Non-pigmented ciliary epithelial cell (primary cell): Measurements from ENCODE around the gene L1CAM.

Experiments
- DNase-seq: peaks from one replicate; pipeline ENCODE4 v3.0.0-alpha.2; 2010; ENCODE audit warnings: low read depth

L1CAM gene

DNA sequence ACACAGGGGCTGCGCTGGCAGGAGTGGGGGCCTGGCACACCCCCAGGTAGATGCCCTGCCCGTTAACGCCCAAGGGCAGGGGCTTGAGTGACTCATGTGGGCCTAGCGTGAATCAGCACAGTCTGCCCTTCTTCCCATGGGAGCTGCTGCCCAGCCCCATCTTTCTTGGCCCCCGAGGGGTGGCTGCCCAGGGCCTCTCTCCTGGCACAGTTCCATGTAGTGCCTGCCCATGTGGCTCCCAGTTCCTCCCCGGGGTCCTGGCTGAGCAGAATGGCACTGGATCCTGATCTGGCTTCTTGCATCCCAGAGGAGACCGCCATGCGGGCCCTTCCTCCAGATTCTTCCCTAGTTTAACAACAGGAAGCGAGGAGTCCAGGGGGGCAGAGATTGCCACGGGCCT lies 16.4 kb upstream of the L1CAM start:
- DNase-seq = no peak

DNA sequence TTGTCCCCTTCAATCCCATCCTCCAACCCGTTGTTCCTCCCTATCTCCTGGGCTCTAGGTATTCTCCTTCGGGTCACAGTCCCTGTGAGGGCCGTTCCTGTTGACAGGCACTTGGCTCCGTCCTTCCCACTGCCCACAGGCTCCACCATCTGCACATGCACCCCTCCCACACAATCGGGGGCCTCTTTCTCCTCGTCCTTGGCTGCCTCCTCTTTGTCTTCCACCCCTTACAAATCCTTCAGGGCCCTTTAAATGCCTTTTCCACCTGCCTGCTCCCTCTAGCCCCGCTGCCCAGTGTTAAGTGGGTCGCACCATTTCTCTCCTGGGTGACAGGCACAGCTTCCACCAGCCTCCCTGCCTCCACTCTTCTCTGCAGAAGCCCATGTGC lies 15.8 kb upstream of the L1CAM start:
- DNase-seq = no peak

DNA sequence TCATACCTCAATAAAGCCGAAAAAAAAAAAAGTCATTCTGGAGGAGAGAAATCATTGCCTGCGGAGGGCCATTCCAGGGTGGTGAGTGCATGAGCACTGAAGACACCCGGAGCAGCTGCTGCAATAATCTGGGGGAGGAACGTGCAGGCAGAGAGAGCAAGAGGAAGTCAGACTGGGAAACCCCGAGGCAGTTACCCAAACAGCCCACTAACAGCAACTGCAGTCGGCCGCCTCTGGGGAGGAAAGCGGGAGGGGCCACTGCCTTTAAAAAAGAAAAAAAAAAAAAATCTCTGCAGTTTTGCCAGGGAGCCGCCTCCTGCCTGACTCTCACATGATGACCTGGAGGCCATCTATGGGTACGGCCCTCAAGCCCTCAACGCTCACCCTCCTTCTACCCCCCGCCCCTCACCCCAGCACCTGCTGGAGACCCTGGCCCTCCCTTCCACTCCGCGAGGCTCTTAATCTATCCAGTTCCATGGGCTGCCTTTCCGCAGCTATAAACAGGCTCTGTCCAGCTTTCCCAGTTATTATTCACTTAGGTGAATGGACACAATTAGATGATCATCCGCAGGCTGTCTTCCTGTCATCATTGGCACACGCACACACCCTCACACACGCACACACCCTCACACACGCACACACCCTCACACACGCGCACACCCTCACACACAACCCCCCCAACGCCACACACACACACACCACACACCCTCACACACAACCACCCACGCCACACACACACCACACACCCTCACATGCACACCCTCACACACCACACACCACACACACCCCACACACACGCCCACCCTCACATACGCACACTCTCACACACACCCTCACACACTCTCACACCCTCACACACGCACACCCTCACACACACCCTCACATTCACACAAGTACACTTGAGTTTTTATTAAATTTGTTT lies 15.1 kb upstream of the L1CAM start:
- DNase-seq = peak; percentile 45

DNA sequence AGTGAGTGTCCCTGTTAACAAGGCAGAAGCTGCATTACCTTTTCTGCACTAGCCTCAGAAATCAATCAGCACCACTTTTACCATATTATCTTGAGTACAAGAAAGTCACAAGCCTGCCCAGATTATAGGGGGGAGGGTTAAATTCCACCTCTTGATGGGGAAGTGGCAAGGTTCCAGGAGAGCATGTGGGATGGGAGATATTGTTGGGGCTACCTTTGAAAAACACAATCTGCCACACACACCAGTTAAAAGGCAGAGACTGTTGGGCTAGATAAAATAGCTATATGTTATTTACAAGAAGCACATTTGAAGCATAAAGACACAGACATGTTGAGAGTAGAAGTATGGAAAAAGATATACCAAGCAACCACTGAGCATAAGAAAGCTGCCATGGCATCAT lies 11.9 kb upstream of the L1CAM start:
- no peak for DNase-seq

DNA sequence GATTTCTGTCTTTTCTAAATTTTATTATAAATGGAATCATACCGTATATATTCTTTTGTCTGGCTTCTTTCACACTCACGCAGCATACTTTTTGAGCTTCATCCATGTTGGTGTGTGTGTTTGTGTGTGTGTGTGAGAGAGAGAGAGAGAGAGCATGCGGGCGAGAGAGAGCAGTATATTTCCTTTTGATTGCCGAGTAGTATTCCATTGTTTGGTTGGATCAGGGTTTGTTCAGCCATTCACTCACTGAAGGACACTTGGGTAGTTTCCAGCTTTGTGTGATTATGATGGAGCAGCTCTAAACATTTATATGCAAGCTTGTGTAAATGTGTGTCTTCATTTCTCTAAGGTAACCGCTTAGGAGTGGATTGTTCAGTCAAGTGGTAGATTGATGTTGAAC lies 3.1 kb upstream of the L1CAM start:
- DNase-seq = no peak

DNA sequence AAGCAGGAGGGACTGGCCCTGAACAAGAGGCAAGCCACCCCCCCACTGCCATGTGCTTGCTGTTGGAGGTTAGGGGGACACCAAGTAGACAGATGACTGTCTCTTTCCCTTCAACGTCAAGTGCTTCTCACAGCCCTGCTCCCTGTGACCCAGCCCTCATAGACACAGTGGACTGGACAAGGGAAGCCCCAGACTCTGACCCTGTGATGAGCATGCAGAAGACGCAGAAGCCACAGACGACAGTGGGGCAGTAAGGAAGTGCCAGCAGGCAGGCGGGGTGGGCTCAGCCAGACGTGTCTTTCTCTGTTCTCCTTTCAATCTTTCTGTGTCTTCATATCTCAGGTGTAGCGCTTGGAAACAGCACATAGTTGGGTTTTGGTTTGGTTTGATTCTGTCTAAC lies 2.4 kb upstream of the L1CAM start:
- DNase-seq = no peak

DNA sequence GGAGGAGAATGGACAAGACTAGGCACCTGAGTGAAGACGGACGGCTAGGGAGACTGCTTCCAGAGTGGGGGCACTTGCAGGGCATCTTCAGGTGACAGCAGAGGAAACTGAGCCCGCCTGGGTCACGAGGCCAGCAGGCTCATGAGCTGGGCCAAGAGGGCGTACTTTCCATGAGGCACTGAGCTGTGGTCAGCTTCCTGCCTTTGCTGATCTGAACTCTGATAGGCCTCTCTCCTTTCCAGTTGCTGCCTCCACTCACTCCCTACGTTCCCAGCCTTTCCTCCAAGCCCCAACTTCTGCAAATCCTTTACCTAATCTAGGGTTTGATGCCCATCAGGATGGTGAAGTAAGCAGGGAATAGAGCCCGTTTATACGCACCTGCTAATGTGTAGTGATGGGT lies 1.4 kb upstream of the L1CAM start:
- no peak for DNase-seq

DNA sequence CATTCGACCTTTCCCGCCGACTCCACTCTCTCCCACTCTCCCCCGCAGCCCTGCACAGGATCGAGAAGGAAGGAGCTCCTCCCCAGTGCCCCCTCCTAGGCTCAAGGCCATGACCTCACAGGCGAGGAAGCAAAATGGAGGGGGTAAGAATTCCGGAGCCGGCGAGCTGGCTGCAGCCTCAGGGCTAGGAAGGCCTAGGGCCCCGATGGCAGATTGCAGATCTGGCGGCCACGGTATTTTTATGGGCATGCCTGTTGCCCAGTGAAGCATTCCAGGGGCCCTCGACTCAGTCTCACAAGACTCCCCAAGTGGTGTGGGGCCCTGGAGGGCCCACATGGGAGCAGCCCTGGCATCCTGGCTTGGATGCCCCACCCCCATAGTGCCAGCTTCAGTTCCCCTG lies 942 bp upstream of the L1CAM start:
- DNase-seq = no peak

DNA sequence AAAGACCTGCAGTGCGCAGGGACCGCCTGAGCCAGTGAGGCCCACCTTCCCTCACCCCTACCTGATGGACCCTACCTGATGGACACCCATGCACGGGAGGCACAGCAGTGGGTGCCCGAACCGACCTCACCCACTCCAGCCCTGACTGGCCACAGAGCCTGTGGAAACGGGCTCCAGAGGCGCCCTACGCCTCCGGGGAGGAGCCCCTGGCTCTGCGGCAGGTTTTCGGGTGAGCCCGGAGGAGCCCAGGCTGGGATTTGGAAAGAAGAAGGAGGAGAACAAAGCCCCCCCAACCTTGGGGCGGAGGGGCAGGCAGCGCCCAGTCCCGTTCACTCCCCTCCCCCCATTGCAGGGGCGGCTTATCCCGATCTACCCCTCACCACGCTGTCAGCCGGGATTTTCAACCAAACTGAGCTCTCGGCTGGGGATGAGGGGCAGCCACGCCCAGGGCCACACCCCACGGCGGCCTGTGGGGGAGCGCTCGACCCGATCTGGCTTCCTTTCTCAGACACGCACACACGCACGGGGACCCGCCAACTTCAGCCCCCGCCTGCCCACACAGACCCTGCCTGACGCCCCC lies 675 bp downstream of the L1CAM start:
- DNase-seq = no peak

DNA sequence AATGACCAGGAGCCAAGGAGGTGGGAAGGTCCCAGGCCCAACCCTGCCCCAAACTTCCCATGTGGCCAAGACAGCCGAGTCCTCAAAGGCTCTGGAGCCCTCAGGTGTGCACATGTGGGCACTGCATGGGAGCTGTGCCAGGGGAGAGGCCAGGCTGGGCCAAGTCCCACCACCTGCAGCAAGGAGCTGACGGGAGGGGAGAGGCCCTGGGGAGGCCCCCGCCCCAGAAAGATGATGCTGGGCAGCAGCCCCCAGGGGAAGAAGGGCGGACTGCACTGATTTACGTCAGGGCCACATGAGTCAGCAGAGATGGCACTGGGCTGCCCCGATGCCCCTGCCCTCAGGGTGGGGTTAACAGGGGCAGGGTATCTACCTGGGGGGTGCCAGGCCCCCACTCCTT lies 1.4 kb downstream of the L1CAM start:
- DNase-seq = no peak

DNA sequence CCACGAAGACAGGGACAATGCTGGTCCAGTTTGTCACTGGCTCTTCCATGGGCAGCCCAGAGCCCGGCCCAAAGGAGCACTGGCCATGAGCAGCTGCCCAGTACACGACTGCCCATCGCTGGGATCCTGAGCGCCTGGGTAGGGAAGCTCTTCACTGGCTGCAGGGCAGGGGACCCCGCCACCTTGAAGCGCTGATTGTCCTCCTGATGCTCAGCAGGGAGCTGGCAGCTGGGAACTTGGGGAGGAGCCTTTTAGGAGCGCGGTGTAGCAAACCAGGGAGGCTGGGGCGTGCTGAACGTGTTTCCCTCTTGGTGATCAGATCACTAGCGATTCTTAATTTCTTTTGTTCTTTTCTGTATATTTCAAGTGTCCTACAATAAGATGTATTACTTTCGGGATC lies 1.8 kb downstream of the L1CAM start:
- DNase-seq = no peak

DNA sequence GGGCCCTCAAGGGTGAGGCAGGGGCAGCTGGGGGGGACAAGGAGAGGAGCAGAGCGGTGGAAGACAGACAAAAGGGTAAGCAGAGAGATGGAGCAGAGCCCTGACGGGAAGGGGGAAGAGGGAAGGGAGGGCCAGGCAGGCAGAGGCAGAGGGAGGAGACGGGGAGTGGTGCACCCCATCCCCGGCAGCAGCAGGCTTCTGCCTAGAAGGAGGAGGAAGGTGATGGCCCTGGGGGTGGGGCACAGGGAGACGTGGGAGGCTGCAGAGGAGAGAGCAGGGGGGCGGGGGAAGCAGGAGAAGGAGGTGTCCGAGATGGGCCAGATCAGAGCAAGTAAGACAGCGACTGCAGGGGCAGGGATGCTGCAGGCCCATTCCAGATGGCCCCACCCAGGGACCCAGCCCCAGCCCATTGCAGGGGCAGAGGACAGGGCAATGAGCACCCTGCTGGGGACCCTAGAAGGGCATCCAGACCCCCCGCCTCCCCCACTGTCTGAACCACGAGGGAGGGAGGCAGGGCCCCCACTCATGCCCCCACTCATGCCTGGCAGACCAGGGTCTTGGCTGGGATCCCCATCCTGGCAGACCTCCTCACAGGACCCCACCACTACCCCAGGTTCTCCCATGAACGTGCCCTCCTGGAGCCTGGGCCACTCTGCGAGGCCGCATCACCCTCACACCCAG lies 2.7 kb downstream of the L1CAM start:
- DNase-seq = no peak

DNA sequence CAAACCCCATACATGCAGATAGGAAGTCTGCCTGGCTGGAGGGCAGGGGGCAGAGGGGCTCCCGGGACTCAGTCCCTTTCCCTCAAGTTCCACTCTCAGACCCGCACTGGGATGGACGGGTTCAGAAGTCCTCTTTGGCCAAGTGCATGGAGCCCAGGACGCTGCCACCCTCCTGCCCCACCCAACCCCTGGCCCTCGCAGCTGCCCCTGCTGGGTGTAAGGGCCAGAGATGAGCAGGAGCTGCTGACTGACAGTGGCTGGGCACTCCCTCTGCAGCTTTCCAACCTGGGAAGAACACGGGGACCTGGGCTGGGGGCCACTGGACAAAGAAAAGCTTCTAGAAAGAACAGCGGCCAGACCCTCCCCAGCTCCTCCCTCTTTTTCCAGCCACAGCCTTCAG lies 3.4 kb downstream of the L1CAM start:
- DNase-seq = no peak

DNA sequence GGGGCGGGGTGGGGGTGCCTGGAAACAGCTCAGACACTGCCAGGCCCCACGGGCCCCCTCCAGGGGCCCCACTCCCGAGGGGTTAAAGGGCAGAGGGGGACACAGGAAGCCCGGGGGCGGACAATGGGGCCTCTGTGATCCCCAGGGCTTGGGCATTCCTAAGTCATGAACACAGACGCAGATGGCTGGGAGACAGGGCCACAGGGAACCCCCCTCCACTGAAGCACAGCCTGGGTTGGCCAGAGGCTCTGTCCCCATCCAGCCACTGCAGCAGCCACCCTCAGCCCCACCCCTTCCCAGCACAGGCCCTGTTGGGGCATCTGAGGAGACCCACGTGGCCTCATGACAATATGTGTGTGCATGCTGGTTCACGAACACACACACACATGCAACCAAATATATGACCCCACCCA lies 3.9 kb downstream of the L1CAM start:
- no peak for DNase-seq

DNA sequence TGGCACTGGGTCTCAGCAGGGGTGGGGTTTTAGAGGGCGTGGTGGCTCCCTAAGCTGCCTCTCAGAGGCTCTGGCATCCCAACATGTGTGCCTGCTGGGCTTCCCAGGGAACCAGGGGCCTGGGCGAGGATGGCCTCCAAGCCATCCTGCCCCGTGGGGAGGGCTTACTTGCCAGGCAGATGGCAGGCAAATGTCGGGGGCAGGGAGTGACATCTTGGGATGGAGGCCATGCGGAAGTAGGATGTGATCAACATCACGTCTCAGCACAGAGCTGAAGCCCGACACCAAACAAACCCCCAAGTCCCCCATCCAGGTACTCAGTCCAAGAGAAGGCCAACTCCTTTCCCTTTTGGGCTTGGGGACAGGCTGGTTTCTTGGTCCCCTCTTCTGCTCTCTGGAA lies 4.7 kb downstream of the L1CAM start:
- DNase-seq = no peak

DNA sequence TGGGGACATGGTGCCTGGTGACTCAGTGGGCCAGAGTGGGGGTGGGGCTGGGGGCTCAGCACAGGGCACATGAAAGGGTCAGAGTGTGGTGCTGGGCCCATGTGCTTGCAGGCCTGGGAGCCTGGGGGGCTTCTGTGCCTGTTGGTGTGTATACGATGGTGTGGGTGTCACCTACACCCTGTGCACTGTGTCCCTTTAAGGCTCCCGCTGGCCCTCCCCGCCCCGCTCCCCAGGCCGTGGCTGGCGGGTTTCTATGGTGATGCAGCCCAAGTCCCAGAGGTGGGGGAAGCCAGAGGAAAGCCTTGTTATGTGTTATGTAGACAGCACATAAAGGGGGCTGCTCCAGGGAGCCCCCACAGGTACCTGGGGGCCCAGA lies 5.5 kb downstream of the L1CAM start:
- DNase-seq = no peak

DNA sequence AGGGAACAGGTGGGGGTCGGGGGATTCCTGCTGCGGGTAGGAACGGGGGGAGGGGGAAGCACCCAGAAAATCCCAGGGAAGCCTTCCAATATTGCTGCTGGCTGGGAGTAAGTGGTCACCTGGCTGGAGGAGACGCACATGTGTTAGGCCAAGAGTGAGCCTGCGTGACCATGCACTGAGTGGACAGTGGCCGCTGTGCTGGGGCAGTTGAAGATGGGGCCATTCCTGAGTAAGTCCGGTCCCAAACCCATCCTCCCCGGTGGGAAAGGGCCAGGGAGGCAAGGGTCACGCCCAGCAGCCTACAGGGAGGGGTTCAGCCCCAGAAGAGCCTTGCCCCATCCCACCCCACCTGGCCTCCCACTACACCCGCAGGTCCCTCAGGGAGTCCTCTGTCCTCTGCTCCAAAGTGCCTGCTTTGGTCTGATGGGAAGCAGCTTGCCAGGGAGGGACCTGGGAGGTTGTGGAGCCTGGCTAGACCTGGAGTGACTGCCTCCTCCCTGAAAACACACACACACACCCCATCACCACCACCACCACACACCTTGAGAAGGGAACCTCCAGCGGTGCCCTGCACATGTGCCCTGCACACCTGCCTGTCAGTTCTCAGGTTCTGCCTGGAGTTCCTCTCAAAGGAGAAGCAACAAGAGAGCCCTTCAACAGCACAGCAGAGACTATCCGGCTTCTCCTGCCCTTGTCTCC lies 6.1 kb downstream of the L1CAM start:
- no peak for DNase-seq

DNA sequence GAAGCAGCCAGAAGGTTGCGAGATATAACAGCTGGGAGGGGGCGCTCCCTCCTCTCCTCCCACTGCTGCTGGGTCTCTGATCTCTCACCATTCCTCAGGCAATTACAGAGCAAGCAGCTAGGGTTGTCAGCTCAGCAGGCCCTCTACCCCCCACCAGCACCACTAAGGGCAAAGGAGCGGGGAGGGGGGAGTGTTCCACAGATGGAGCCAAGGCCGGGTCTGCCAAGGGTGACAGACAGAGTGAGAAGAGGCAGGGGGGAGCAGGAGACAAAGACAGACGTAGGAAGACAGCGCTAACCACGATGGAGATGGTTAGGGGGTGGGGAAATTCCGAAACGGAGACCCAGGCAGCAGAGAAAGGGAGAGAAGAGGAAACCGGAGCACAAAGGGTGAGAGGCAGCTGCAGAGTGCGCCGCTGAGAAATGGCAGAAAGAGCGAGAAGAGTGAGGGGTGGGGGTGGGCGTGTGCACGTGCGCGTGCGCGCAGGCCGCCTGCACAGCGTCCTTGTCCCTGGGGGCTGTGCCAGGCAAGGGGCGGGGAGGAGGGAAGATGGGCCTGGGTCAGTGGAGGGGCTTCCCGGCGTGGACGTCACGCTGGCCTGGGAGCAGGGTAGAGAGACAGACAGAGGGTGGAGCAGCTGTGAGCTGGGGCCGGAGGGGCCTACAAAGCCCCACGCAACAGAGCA lies 6.9 kb downstream of the L1CAM start:
- DNase-seq = no peak

DNA sequence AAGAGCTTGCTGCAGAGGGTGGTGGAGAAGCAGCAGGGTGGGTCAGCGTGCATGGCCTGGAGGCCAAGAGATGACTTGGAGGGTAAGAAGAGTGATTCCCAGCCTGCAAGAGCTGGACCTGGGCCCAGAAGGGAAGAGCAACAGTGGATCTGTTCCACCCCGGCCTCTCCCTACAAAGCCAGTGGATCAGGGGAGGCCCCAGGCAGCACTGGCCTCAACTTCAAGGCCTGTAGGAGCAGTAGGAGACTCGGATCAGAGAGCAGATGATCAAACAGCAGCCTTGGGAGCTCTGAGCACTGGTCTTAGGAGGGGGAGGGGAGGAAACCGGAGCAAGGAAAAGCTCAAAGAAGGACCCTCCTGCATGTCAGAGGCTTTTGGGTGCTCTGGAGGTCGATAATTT lies 7.6 kb downstream of the L1CAM start:
- no peak for DNase-seq

DNA sequence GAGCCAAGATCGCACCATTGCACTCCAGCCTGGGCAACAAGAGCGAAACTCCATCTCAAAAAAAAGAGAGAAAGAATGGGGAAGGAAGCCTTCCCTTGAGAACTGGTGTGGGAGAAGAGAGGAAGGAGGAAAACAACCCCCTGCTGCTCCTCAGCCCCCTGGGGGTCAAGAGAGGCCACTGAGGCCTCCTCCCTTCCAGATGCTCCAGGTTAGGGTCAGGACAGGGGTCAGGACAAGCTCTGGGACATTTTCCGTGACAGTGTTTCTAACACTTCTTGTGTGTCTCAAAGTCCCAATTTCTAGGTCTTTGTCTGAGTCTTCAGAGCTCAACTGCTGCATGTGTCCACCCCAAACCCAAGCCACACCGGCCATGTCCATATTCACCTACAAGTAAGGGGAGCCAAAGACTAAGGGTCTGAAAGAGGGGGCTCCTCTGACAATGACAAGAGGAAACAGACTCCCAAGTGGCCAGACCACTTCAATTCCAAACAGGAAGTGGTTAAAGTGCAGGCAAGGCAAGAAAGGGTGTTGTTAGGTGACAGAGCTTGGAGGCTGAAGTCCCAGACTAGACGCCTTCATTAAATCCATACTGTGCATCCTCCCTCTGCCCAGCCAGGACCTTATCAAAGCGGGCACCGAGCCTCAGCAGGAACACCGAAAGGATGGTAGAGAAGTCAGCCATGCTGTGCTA lies 8.3 kb downstream of the L1CAM start:
- DNase-seq = no peak

DNA sequence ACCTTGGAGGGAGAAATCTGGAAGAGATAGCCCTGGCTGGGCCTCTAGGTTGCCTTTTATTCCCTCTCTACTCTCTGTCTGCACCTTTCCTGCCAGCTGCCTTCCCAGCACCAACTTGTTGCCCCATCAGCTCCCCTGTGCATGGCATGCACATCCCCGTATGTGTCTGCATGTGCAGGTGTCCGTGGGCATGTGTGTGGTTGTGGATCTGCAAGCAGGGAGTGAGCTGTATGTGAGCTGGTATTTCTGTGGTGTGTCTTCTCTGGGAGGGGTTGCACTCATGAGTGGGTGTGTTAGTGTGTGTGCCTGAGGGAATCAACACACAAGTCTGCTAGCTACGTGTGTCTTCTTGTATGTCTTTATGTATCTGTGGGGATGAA lies 9.9 kb downstream of the L1CAM start:
- DNase-seq = no peak
